ENCODE measurements around the gene TRIO. TPM values are rescaled to one million over a fixed set of nuclear protein-coding genes. Genes with fewer than 3 reads are reported as not detected.

Gene TRIO
- total RNA-seq, 1 experiment from 2014 or later, result 88.8 TPM

DNA sequence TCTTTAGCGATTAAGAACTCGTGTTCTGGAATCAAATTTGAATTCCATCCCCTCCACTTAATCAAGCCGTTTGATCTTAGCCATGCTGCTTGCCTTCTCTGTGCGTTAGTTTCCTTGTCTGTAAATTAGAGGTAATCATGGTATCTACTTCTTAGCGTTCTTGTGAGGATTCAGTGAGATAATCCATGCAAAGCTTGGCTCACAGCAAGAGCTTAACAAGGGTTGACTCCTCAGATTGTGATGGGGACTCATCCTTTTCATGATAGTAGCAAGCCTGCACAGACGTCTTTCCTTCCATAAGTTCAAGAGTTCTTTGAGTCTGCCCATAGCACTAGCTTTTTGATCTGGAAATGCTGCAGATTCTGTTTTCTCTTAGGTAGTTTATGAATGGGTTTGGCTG, 72.8 kb downstream of the TRIO start:
- H3K9me3 Mint-ChIP-seq, result no peaks in the 10 kb centered on the region
- ChIA-PET CTCF (interaction anchor here (1.3 to 1.7 kb wide), 2 partner anchors 43 to 53 kb away, joined by 3 to 5 read pairs; no protein-coding TSS in a partner anchor), POLR2A (no interaction called here)
- H3K4me1 Mint-ChIP-seq, result peaks cover 81% of the 10 kb centered on the region
- no peak for ATAC-seq
- no peak overlapping the region for H3K4me3 Mint-ChIP-seq
- H3K27ac Mint-ChIP-seq, result no peak overlapping the region
- no peak for DNase-seq (ENCODE audit: low spot score)
- TF ChIP-seq, protein P1, sequence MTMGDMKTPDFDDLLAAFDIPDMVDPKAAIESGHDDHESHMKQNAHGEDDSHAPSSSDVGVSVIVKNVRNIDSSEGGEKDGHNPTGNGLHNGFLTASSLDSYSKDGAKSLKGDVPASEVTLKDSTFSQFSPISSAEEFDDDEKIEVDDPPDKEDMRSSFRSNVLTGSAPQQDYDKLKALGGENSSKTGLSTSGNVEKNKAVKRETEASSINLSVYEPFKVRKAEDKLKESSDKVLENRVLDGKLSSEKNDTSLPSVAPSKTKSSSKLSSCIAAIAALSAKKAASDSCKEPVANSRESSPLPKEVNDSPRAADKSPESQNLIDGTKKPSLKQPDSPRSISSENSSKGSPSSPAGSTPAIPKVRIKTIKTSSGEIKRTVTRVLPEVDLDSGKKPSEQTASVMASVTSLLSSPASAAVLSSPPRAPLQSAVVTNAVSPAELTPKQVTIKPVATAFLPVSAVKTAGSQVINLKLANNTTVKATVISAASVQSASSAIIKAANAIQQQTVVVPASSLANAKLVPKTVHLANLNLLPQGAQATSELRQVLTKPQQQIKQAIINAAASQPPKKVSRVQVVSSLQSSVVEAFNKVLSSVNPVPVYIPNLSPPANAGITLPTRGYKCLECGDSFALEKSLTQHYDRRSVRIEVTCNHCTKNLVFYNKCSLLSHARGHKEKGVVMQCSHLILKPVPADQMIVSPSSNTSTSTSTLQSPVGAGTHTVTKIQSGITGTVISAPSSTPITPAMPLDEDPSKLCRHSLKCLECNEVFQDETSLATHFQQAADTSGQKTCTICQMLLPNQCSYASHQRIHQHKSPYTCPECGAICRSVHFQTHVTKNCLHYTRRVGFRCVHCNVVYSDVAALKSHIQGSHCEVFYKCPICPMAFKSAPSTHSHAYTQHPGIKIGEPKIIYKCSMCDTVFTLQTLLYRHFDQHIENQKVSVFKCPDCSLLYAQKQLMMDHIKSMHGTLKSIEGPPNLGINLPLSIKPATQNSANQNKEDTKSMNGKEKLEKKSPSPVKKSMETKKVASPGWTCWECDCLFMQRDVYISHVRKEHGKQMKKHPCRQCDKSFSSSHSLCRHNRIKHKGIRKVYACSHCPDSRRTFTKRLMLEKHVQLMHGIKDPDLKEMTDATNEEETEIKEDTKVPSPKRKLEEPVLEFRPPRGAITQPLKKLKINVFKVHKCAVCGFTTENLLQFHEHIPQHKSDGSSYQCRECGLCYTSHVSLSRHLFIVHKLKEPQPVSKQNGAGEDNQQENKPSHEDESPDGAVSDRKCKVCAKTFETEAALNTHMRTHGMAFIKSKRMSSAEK (CRISPR knock-in tag; IDR thresholded peaks at IDR 0.05; ENCODE audit: borderline replicate concordance), result no peak
- TF ChIP-seq, protein P2, sequence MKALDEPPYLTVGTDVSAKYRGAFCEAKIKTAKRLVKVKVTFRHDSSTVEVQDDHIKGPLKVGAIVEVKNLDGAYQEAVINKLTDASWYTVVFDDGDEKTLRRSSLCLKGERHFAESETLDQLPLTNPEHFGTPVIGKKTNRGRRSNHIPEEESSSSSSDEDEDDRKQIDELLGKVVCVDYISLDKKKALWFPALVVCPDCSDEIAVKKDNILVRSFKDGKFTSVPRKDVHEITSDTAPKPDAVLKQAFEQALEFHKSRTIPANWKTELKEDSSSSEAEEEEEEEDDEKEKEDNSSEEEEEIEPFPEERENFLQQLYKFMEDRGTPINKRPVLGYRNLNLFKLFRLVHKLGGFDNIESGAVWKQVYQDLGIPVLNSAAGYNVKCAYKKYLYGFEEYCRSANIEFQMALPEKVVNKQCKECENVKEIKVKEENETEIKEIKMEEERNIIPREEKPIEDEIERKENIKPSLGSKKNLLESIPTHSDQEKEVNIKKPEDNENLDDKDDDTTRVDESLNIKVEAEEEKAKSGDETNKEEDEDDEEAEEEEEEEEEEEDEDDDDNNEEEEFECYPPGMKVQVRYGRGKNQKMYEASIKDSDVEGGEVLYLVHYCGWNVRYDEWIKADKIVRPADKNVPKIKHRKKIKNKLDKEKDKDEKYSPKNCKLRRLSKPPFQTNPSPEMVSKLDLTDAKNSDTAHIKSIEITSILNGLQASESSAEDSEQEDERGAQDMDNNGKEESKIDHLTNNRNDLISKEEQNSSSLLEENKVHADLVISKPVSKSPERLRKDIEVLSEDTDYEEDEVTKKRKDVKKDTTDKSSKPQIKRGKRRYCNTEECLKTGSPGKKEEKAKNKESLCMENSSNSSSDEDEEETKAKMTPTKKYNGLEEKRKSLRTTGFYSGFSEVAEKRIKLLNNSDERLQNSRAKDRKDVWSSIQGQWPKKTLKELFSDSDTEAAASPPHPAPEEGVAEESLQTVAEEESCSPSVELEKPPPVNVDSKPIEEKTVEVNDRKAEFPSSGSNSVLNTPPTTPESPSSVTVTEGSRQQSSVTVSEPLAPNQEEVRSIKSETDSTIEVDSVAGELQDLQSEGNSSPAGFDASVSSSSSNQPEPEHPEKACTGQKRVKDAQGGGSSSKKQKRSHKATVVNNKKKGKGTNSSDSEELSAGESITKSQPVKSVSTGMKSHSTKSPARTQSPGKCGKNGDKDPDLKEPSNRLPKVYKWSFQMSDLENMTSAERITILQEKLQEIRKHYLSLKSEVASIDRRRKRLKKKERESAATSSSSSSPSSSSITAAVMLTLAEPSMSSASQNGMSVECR (CRISPR knock-in tag; IDR thresholded peaks at IDR 0.05; ENCODE audit: borderline replicate concordance), result no peak
- no peak for TF ChIP-seq FOXP1 (CRISPR knock-in tag; IDR thresholded peaks at IDR 0.05; ENCODE audit: borderline replicate concordance)
- TF ChIP-seq, protein P3, sequence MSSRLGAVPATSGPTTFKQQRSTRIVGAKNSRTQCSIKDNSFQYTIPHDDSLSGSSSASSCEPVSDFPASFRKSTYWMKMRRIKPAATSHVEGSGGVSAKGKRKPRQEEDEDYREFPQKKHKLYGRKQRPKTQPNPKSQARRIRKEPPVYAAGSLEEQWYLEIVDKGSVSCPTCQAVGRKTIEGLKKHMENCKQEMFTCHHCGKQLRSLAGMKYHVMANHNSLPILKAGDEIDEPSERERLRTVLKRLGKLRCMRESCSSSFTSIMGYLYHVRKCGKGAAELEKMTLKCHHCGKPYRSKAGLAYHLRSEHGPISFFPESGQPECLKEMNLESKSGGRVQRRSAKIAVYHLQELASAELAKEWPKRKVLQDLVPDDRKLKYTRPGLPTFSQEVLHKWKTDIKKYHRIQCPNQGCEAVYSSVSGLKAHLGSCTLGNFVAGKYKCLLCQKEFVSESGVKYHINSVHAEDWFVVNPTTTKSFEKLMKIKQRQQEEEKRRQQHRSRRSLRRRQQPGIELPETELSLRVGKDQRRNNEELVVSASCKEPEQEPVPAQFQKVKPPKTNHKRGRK (CRISPR knock-in tag; IDR thresholded peaks at IDR 0.05; ENCODE audit: borderline replicate concordance), result no peak
- TF ChIP-seq, protein P4, sequence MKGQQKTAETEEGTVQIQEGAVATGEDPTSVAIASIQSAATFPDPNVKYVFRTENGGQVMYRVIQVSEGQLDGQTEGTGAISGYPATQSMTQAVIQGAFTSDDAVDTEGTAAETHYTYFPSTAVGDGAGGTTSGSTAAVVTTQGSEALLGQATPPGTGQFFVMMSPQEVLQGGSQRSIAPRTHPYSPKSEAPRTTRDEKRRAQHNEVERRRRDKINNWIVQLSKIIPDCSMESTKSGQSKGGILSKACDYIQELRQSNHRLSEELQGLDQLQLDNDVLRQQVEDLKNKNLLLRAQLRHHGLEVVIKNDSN (CRISPR knock-in tag; IDR thresholded peaks at IDR 0.05), result no peak
- no peak for TF ChIP-seq NFATC4 (CRISPR knock-in tag; IDR thresholded peaks at IDR 0.05)
- H3K27me3 Mint-ChIP-seq (ENCODE audit: low read depth), result no peaks in the 10 kb centered on the region
- H3K36me3 Mint-ChIP-seq, result no peaks in the 10 kb centered on the region

DNA sequence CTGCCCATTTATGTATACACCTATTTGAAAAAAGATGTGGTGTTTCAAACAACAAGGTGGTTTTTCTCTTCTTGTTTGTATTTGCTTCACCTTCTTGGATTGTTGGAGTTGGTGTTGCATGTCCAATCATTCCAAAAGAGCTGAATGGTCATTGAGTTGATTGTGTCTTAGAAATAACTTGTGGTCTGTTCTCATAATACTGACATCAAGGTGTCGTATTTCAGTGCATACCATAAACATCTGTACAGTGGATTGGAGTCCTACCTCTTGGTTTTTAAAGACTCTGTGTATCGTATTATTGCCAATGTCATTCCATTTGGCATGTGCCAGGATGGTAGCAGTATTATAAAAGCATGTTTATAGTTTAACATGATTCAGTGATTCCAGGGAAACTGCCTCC, 73.2 kb downstream of the TRIO start:
- Mint-ChIP-seq H3K27ac (no peak overlapping the region; the same call in 1 of the 2 replicates), H3K36me3 (peaks cover 3% of the 10 kb centered on the region), H3K4me3 (no peak overlapping the region), H3K27me3 (ENCODE audit: low read depth) (no peaks in the 10 kb centered on the region), H3K4me1 (peaks cover 86% of the 10 kb centered on the region), H3K9me3 (peaks cover 3% of the 10 kb centered on the region)
- POLR2A ChIA-PET, result no interaction called here
- DNase-seq (ENCODE audit: low spot score), result no peak
- CTCF ChIA-PET, result interaction anchor here (1.3 to 1.7 kb wide), 2 partner anchors 42 to 53 kb away, joined by 3 to 5 read pairs; no protein-coding TSS in a partner anchor
- ATAC-seq, result no peak
- TF ChIP-seq, protein P2 (CRISPR knock-in tag; IDR thresholded peaks at IDR 0.05; ENCODE audit: borderline replicate concordance), result no peak
- TF ChIP-seq, protein P5, sequence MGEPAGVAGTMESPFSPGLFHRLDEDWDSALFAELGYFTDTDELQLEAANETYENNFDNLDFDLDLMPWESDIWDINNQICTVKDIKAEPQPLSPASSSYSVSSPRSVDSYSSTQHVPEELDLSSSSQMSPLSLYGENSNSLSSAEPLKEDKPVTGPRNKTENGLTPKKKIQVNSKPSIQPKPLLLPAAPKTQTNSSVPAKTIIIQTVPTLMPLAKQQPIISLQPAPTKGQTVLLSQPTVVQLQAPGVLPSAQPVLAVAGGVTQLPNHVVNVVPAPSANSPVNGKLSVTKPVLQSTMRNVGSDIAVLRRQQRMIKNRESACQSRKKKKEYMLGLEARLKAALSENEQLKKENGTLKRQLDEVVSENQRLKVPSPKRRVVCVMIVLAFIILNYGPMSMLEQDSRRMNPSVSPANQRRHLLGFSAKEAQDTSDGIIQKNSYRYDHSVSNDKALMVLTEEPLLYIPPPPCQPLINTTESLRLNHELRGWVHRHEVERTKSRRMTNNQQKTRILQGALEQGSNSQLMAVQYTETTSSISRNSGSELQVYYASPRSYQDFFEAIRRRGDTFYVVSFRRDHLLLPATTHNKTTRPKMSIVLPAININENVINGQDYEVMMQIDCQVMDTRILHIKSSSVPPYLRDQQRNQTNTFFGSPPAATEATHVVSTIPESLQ (CRISPR knock-in tag; IDR thresholded peaks at IDR 0.05), result no peak
- TF ChIP-seq, protein P6, sequence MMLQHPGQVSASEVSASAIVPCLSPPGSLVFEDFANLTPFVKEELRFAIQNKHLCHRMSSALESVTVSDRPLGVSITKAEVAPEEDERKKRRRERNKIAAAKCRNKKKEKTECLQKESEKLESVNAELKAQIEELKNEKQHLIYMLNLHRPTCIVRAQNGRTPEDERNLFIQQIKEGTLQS (CRISPR knock-in tag; conservative IDR thresholded peaks at IDR 0.05), result no peak
- TF ChIP-seq, protein P7, sequence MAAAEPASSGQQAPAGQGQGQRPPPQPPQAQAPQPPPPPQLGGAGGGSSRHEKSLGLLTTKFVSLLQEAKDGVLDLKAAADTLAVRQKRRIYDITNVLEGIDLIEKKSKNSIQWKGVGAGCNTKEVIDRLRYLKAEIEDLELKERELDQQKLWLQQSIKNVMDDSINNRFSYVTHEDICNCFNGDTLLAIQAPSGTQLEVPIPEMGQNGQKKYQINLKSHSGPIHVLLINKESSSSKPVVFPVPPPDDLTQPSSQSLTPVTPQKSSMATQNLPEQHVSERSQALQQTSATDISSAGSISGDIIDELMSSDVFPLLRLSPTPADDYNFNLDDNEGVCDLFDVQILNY (CRISPR knock-in tag; IDR thresholded peaks at IDR 0.05), result no peak
- no peak for TF ChIP-seq GRHL2 (CRISPR knock-in tag; IDR thresholded peaks at IDR 0.05; ENCODE audit: insufficient replicate concordance, severe bottlenecking)
